ENCODE measurements around the gene PRPH2.

PRPH2 gene

GRCh38 chr6:42722497-42722896 is at the start of gene PRPH2:
Gene PRPH2, minus strand, starts transcription at chr6:42722597. Its CDS starts 263 bp downstream, at chr6:42722334.
- peaks cover 19% of the 10 kb centered on the region for H3K4me1 Mint-ChIP-seq
- no peaks in the 10 kb centered on the region for H3K9me3 Mint-ChIP-seq
- H3K27me3 Mint-ChIP-seq = no peaks in the 10 kb centered on the region
- ATAC-seq (no peak), DNase-seq (no peak)
- H3K27ac Mint-ChIP-seq = peak within 1 kb of the TSS in 1 of 2 donors; percentile 13
- H3K4me3 Mint-ChIP-seq = no peak within 1 kb of the TSS

GRCh38 chr6:42771741-42772100 is 49.3 kb upstream of the PRPH2 start:
- H3K4me3 Mint-ChIP-seq = peak overlapping the region; percentile 83 to 86
- ATAC-seq (no peak), DNase-seq (no peak)

GRCh38 chr6:42769836-42770235 is 47.4 kb upstream of the PRPH2 start:
- Mint-ChIP-seq H3K27me3 (no peaks in the 10 kb centered on the region), H3K9me3 (no peaks in the 10 kb centered on the region), H3K4me1 (peaks cover 52% of the 10 kb centered on the region), H3K4me3 (no peak overlapping the region), H3K27ac (peak overlapping the region in 1 of 2 donors; percentile 8)
- no peak for ATAC-seq
- DNase-seq = no peak

More at GRCh38 chr6:42771741-42772100, 49.3 kb upstream of the PRPH2 start:
- H3K9me3 Mint-ChIP-seq = no peaks in the 10 kb centered on the region
- H3K4me1 Mint-ChIP-seq = peaks cover 58% of the 10 kb centered on the region
- no peaks in the 10 kb centered on the region for H3K27me3 Mint-ChIP-seq
- peak overlapping the region; percentile 93 to 94 for H3K27ac Mint-ChIP-seq

- H3K9me3 Mint-ChIP-seq = no peaks in the 10 kb centered on the region
- ATAC-seq (no peak), DNase-seq (no peak)
Observed at GRCh38 chr6:42769051-42769450, 46.7 kb upstream of the PRPH2 start.

GRCh38 chr6:42766163-42766670 is 43.8 kb upstream of the PRPH2 start:
- H3K4me3 Mint-ChIP-seq = no peak overlapping the region
- H3K27ac Mint-ChIP-seq = no peak overlapping the region
- no peak for ATAC-seq
- no peaks in the 10 kb centered on the region for H3K9me3 Mint-ChIP-seq
- no peaks in the 10 kb centered on the region for H3K27me3 Mint-ChIP-seq
- H3K4me1 Mint-ChIP-seq = peaks cover 26% of the 10 kb centered on the region
- no peak for DNase-seq

More at GRCh38 chr6:42769051-42769450, 46.7 kb upstream of the PRPH2 start:
- peaks cover 44% of the 10 kb centered on the region for H3K4me1 Mint-ChIP-seq
- no peaks in the 10 kb centered on the region for H3K27me3 Mint-ChIP-seq
- no peak overlapping the region for H3K27ac Mint-ChIP-seq
- no peak overlapping the region for H3K4me3 Mint-ChIP-seq

- DNase-seq (no peak), ATAC-seq (no peak)
- no peaks in the 10 kb centered on the region for H3K9me3 Mint-ChIP-seq
- H3K4me1 Mint-ChIP-seq = peaks cover 17% of the 10 kb centered on the region
- no peaks in the 10 kb centered on the region for H3K27me3 Mint-ChIP-seq
- H3K4me3 Mint-ChIP-seq = no peak overlapping the region
- H3K27ac Mint-ChIP-seq = no peak overlapping the region
Observed at GRCh38 chr6:42764911-42765648, 42.7 kb upstream of the PRPH2 start.

- H3K4me3 Mint-ChIP-seq = no peak overlapping the region
- no peak for ATAC-seq
- peaks cover 11% of the 10 kb centered on the region for H3K4me1 Mint-ChIP-seq
- H3K27me3 Mint-ChIP-seq = no peaks in the 10 kb centered on the region
- no peak overlapping the region for H3K27ac Mint-ChIP-seq
- no peak for DNase-seq
- H3K9me3 Mint-ChIP-seq = no peaks in the 10 kb centered on the region
Observed at GRCh38 chr6:42762950-42763349, 40.6 kb upstream of the PRPH2 start.

- DNase-seq (no peak), ATAC-seq (no peak)
- Mint-ChIP-seq H3K4me1 (peaks cover 11% of the 10 kb centered on the region), H3K27ac (no peak overlapping the region), H3K27me3 (no peaks in the 10 kb centered on the region), H3K9me3 (no peaks in the 10 kb centered on the region), H3K4me3 (no peak overlapping the region)
Observed at GRCh38 chr6:42762426-42762859, 40.0 kb upstream of the PRPH2 start.

GRCh38 chr6:42761287-42762067 is 39.1 kb upstream of the PRPH2 start:
- Mint-ChIP-seq H3K4me3 (no peak overlapping the region), H3K9me3 (no peaks in the 10 kb centered on the region), H3K27ac (no peak overlapping the region), H3K27me3 (no peaks in the 10 kb centered on the region), H3K4me1 (peaks cover 13% of the 10 kb centered on the region)
- ATAC-seq (no peak), DNase-seq (no peak)

- no peak for ATAC-seq
- H3K9me3 Mint-ChIP-seq = no peaks in the 10 kb centered on the region
- peak overlapping the region in 1 of 2 donors; percentile 5 for H3K27ac Mint-ChIP-seq
- DNase-seq = no peak
- peaks cover 15% of the 10 kb centered on the region for H3K4me1 Mint-ChIP-seq
- H3K4me3 Mint-ChIP-seq = no peak overlapping the region
- H3K27me3 Mint-ChIP-seq = no peaks in the 10 kb centered on the region
Observed at GRCh38 chr6:42758756-42759430, 36.5 kb upstream of the PRPH2 start.

- Mint-ChIP-seq H3K4me1 (peaks cover 15% of the 10 kb centered on the region), H3K9me3 (no peaks in the 10 kb centered on the region), H3K27ac (peak overlapping the region in 1 of 2 donors; percentile 59), H3K4me3 (no peak overlapping the region), H3K27me3 (no peaks in the 10 kb centered on the region)
- no peak for DNase-seq
- no peak for ATAC-seq
Observed at GRCh38 chr6:42756722-42757121, 34.3 kb upstream of the PRPH2 start.

GRCh38 chr6:42754759-42755158 is 32.4 kb upstream of the PRPH2 start:
- H3K4me1 Mint-ChIP-seq = peaks cover 20% of the 10 kb centered on the region
- H3K9me3 Mint-ChIP-seq = no peaks in the 10 kb centered on the region
- DNase-seq (no peak), ATAC-seq (no peak)
- H3K4me3 Mint-ChIP-seq = no peak overlapping the region
- no peak overlapping the region for H3K27ac Mint-ChIP-seq
- H3K27me3 Mint-ChIP-seq = no peaks in the 10 kb centered on the region

GRCh38 chr6:42751055-42751454 is 28.7 kb upstream of the PRPH2 start:
- Mint-ChIP-seq H3K27ac (no peak overlapping the region), H3K9me3 (no peaks in the 10 kb centered on the region), H3K4me1 (peaks cover 40% of the 10 kb centered on the region), H3K27me3 (no peaks in the 10 kb centered on the region), H3K4me3 (no peak overlapping the region)
- ATAC-seq (no peak), DNase-seq (no peak)

GRCh38 chr6:42748203-42748898 is 26.0 kb upstream of the PRPH2 start:
- Mint-ChIP-seq H3K4me1 (peaks cover 43% of the 10 kb centered on the region), H3K27me3 (no peaks in the 10 kb centered on the region), H3K9me3 (no peaks in the 10 kb centered on the region), H3K27ac (peak overlapping the region in 1 of 2 donors; percentile 98), H3K4me3 (peak overlapping the region; percentile 91 to 98)
- DNase-seq = no peak
- no peak for ATAC-seq
